ENCODE results near the gene NCOA7.

NCOA7 gene

DNA sequence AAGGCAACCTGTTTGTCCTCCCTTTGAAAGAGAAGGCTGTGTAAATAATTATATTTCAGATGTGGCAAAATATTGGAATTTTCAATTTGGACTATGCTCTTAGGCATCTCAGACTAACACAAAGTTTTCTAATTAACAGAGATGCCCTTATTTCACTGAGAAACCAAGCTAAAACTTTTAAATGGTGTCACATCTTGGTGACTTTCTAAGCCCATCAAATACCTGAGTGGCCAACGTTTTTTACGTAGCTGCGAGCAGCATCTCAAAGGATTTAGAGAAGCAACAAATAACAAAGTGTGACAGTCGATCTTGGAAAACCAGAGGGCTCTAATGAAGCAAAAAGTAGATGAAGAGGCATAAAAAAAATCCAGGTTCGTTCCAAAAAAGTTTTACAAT, 44.7 kb upstream of the NCOA7 start:
- no peak overlapping the region for H3K27ac ChIP-seq (ENCODE audit: low read depth, low read length)
- no peaks in the 10 kb centered on the region for H3K27me3 ChIP-seq (ENCODE audit: low read length)
- no peaks in the 10 kb centered on the region for H3K9me2 ChIP-seq (replicated peaks; ENCODE audit: insufficient read depth, low read length)
- peak overlapping the region; percentile 93 for H3K4me2 ChIP-seq (ENCODE audit: low read depth, low read length, poor library complexity, severe bottlenecking)
- no peaks in the 10 kb centered on the region for H3K36me3 ChIP-seq (ENCODE audit: low read length)
- no peak overlapping the region for H3K4me3 ChIP-seq (ENCODE audit: insufficient read depth, low read length, poor library complexity, severe bottlenecking)
- no peak overlapping the region for H3K9ac ChIP-seq (ENCODE audit: low read length)
- no peaks in the 10 kb centered on the region for H4K20me1 ChIP-seq (ENCODE audit: low read depth, low read length)
- H2AFZ ChIP-seq (ENCODE audit: low read depth, low read length, severe bottlenecking): no peak overlapping the region
- no peaks in the 10 kb centered on the region for H3K9me3 ChIP-seq (ENCODE audit: insufficient read depth, low read length)
- H3K79me2 ChIP-seq (ENCODE audit: insufficient read depth, low read length): no peaks in the 10 kb centered on the region
- H3F3A ChIP-seq (ENCODE audit: insufficient read depth): peaks cover 16% of the 10 kb centered on the region
- TF ChIP-seq, protein P1, sequence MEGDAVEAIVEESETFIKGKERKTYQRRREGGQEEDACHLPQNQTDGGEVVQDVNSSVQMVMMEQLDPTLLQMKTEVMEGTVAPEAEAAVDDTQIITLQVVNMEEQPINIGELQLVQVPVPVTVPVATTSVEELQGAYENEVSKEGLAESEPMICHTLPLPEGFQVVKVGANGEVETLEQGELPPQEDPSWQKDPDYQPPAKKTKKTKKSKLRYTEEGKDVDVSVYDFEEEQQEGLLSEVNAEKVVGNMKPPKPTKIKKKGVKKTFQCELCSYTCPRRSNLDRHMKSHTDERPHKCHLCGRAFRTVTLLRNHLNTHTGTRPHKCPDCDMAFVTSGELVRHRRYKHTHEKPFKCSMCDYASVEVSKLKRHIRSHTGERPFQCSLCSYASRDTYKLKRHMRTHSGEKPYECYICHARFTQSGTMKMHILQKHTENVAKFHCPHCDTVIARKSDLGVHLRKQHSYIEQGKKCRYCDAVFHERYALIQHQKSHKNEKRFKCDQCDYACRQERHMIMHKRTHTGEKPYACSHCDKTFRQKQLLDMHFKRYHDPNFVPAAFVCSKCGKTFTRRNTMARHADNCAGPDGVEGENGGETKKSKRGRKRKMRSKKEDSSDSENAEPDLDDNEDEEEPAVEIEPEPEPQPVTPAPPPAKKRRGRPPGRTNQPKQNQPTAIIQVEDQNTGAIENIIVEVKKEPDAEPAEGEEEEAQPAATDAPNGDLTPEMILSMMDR (IDR thresholded peaks at IDR 0.05; ENCODE audit: insufficient read depth, low read length, poor library complexity, severe bottlenecking): no peak
- no peak for TF ChIP-seq EZH2phosphoT487 (conservative IDR thresholded peaks at IDR 0.05; ENCODE audit: low read length)

DNA sequence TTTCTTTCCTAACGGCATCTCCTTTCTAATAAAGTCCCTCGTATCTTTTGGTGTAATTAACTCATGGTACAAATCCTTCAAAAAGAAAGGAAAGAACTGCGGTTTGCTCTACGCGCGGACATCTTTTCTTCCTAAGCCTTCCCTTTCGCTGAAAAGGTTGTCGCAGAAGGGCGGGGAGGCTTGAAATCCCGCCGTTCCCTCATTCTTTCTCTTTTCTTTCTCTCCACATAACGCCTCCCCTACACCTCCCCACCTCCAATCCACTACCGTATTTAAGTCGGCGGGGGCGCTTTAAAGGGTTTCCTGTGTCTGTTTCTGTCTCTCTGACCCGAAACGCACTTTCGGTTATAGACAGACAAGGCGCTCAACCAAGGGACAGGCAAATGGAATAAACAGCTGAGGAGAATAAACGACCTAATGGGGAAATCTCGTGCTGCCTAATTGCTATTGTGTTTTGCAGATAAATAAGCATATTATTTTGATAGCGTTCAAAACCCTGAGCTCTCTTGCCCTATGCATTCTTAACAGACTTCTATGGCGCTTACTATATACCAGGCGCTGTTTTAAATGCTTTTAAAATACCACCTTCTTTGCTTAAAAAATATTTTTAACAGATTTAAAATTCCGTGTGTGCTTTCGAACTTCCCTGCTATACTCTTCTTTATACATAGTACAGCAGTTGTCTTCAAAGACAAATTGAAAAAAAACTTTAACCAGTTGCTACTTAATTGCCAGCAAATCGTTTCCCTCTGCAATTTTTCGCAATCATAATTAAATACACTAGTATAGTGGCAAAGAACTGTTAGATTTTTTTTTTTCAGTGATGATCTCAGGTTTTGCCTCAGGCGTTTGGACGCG, 43.8 kb upstream of the NCOA7 start:
- no peaks in the 10 kb centered on the region for H3K27me3 ChIP-seq (ENCODE audit: low read length)
- H2AFZ ChIP-seq (ENCODE audit: low read depth, low read length, severe bottlenecking): peak overlapping the region; percentile 81
- H3K9me2 ChIP-seq (replicated peaks; ENCODE audit: insufficient read depth, low read length): no peaks in the 10 kb centered on the region
- H3K9ac ChIP-seq (ENCODE audit: low read length): peak overlapping the region; percentile 63
- peaks cover 22% of the 10 kb centered on the region for H3F3A ChIP-seq (ENCODE audit: insufficient read depth)
- no peaks in the 10 kb centered on the region for H4K20me1 ChIP-seq (ENCODE audit: low read depth, low read length)
- no peaks in the 10 kb centered on the region for H3K36me3 ChIP-seq (ENCODE audit: low read length)
- H3K9me3 ChIP-seq (ENCODE audit: insufficient read depth, low read length): no peaks in the 10 kb centered on the region
- TF ChIP-seq EZH2phosphoT487 (conservative IDR thresholded peaks at IDR 0.05; ENCODE audit: low read length): no peak
- TF ChIP-seq, protein P1 (IDR thresholded peaks at IDR 0.05; ENCODE audit: insufficient read depth, low read length, poor library complexity, severe bottlenecking): no peak
- H3K79me2 ChIP-seq (ENCODE audit: insufficient read depth, low read length): no peaks in the 10 kb centered on the region
- H3K27ac ChIP-seq (ENCODE audit: low read depth, low read length): peak overlapping the region; percentile 31
- peak overlapping the region; percentile 93 for H3K4me2 ChIP-seq (ENCODE audit: low read depth, low read length, poor library complexity, severe bottlenecking)
- H3K4me3 ChIP-seq (ENCODE audit: insufficient read depth, low read length, poor library complexity, severe bottlenecking): peak overlapping the region; percentile 70

DNA sequence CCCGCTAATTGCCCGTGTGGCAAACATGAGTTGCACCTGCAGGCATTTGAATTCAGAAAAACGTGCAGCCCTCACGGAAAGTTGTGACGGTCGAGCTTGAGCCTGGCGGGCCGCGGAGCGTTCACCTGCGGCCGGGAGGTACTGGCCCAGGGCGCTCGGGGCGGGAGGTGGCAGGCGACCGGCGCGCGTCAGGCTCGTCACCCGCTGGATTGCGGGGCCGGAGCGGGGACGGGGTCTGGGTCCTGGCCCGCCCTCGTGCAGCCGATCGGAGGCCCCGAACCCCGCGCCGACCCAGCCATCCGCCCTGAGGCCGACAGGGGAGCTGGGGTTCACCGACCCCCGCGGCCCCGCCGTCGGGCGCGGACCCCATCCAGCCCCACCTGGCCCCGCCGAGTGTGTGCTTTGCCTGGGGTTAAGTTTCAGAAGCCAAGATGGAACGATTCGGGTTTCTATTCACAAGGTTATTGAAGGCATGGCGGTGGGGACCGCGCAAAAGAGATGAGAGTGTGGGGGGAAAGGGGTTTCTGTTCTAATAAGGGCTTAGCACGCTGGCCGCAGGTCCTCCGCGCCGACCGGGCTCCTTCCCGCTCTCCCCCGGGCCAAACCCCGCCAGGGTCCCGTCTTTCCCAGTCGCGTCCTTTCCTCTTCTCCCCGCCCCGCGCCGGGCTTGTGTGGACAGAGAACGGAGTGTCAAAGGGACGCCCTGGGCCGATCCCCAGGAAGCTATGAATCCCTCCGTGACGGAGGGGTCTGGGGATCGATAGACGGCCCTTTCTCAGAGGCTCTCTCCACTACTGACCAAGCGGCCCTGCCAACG, 43.0 kb upstream of the NCOA7 start:
- peak overlapping the region; percentile 70 for H3K4me3 ChIP-seq (ENCODE audit: insufficient read depth, low read length, poor library complexity, severe bottlenecking)
- peak overlapping the region; percentile 81 for H2AFZ ChIP-seq (ENCODE audit: low read depth, low read length, severe bottlenecking)
- H3K36me3 ChIP-seq (ENCODE audit: low read length): no peaks in the 10 kb centered on the region
- 0 out of 2 replicates have a peak, but pooled peaks have one; percentile 21 for TF ChIP-seq EZH2phosphoT487 (conservative IDR thresholded peaks at IDR 0.05; ENCODE audit: low read length)
- TF ChIP-seq, protein P1 (IDR thresholded peaks at IDR 0.05; ENCODE audit: insufficient read depth, low read length, poor library complexity, severe bottlenecking): no peak
- no peaks in the 10 kb centered on the region for H3K79me2 ChIP-seq (ENCODE audit: insufficient read depth, low read length)
- peaks cover 22% of the 10 kb centered on the region for H3F3A ChIP-seq (ENCODE audit: insufficient read depth)
- H3K4me2 ChIP-seq (ENCODE audit: low read depth, low read length, poor library complexity, severe bottlenecking): peak overlapping the region; percentile 93
- H3K27me3 ChIP-seq (ENCODE audit: low read length): no peaks in the 10 kb centered on the region
- H4K20me1 ChIP-seq (ENCODE audit: low read depth, low read length): no peaks in the 10 kb centered on the region
- H3K9me2 ChIP-seq (replicated peaks; ENCODE audit: insufficient read depth, low read length): no peaks in the 10 kb centered on the region
- no peaks in the 10 kb centered on the region for H3K9me3 ChIP-seq (ENCODE audit: insufficient read depth, low read length)
- peak overlapping the region; percentile 31 for H3K27ac ChIP-seq (ENCODE audit: low read depth, low read length)
- peak overlapping the region; percentile 63 for H3K9ac ChIP-seq (ENCODE audit: low read length)

Measured in SU-DHL-6 (cell line).